ENCODE measurements around the gene MGAT4B. TPM values are rescaled to one million over a fixed set of nuclear protein-coding genes. Genes with fewer than 3 reads are reported as not detected.

The MGAT4B gene
- total RNA-seq, 4 donors from 2014 or later, result 52.7 to 153 (median 91.0) TPM

DNA sequence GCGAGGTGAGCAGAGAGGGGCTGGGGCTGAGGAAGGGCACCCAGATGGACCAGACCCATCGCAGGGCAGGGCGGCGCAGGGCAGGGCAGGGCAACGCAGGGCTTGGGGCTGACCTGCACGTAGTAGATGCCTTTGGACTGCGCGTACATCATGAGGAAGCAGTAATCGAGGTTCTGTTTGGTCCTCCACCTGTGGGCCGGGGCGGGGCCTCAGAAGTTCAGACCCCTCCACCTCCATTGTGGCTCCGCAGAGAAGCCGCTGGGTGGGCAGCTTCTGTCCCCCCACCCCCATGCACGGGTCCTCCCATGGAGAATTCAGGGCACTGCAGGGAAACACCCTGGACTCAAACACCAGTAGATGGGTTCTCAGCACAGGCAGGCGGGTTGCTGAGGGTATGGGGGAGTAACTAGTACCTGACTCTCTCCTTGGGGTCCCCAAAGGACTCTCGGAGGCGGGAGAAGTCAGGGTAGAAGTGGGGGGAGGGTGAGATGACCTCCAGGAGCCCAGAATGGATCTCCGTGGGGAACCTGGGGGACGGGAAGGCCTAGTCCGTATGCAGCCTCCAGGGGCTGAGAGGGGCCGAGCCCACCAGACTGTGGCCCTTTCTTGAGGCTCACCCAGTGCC, 6.5 kb downstream of the MGAT4B start:
- Histone ChIP-seq H3K9me3 (no peaks in the 10 kb centered on the region), H3K27me3 (no peaks in the 10 kb centered on the region), H3K27ac (no peak overlapping the region), H3K4me1 (peaks cover 0 to 58% (median 47%) of the 10 kb centered on the region in 4 donors), H3K36me3 (peaks cover 2 to 47% (median 14%) of the 10 kb centered on the region in 3 donors), H3K4me3 (no peak overlapping the region)
- no peak for DNase-seq (ENCODE audit: low spot score in 2 of 2)
- WGBS, 2 donors, result 92 to 93% methylated on average over 21 of the region's 21 CpGs
- TF ChIP-seq, protein P1, sequence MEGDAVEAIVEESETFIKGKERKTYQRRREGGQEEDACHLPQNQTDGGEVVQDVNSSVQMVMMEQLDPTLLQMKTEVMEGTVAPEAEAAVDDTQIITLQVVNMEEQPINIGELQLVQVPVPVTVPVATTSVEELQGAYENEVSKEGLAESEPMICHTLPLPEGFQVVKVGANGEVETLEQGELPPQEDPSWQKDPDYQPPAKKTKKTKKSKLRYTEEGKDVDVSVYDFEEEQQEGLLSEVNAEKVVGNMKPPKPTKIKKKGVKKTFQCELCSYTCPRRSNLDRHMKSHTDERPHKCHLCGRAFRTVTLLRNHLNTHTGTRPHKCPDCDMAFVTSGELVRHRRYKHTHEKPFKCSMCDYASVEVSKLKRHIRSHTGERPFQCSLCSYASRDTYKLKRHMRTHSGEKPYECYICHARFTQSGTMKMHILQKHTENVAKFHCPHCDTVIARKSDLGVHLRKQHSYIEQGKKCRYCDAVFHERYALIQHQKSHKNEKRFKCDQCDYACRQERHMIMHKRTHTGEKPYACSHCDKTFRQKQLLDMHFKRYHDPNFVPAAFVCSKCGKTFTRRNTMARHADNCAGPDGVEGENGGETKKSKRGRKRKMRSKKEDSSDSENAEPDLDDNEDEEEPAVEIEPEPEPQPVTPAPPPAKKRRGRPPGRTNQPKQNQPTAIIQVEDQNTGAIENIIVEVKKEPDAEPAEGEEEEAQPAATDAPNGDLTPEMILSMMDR (IDR thresholded peaks at IDR 0.05), result no peak
- TF ChIP-seq POLR2A (IDR thresholded peaks at IDR 0.05), result no peak
- TF ChIP-seq EP300 (IDR thresholded peaks at IDR 0.05), result no peak

DNA sequence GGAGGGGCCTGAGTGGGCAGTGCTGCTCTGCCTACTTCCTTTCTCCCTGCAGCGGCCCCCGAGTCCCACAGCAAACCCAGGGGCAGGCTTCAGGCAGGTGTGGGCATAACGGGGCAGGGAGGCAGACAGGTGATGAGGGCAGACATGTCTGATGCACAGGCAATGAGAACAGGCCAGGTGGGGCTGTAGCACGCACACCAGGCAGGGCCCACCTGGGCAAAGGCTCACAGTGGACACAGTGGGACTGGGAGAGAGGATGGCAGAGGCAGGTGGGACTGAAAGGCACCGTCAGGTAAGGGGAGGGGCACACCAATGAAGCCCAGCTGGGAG, 7.1 kb downstream of the MGAT4B start:
- 87 to 92% methylated on average over 5 of the region's 5 CpGs for WGBS, 2 donors
- no peaks in the 10 kb centered on the region for H3K9me3 ChIP-seq
- no peak for DNase-seq (ENCODE audit: low spot score in 2 of 2)
- H3K27me3 ChIP-seq, result no peaks in the 10 kb centered on the region
- H3K4me1 ChIP-seq, result peaks cover 0 to 58% (median 47%) of the 10 kb centered on the region in 4 donors
- no peak overlapping the region for H3K4me3 ChIP-seq
- peaks cover 2 to 47% (median 14%) of the 10 kb centered on the region in 3 donors for H3K36me3 ChIP-seq
- no peak overlapping the region for H3K27ac ChIP-seq
- no peak for TF ChIP-seq EP300 (IDR thresholded peaks at IDR 0.05)
- TF ChIP-seq POLR2A (IDR thresholded peaks at IDR 0.05), result no peak
- TF ChIP-seq, protein P1 (IDR thresholded peaks at IDR 0.05), result no peak

DNA sequence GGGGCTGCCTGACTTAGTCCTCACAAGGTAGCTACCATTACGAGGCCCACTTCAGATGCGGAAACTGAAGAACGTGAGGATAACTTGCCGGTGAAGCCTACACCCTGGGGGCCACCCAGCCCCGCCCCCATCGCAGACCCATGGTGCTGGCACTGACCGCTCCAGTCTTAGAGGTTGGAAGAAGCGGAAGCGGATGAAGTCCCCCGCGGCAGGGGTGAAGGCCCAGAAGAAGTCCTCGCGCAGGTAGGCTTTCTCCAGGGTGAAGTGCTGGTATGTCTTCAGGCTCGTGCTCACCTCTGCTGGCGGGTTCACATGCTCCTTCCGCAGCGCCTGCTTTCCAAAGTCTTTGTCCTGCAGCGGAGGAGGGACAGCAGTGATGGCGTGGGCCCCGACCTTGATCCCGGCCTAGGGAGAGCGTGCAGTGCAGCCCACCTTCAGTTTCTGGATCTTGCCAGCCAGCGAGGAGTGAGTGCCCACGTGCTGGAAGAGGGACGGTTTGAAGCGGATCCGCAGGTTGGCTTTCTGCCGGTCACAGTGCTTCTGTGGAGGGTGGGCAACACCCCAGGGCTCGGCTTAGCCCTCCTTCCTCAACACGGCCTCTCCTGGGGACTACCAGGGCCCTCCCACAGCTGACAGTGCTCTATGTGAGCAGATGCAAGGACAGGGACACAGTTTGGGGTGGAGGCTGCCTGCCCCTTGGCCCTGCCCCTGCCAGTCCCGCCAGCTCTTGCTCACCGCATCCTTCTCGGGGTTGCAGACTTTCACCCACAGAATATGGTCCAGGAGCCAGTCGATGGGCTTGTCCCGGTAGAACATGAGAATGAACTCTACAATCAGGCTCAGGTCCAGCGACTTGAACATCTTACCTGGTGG, 7.7 kb downstream of the MGAT4B start:
- H3K27me3 ChIP-seq, result no peaks in the 10 kb centered on the region
- no peak for DNase-seq (ENCODE audit: low spot score in 2 of 2)
- 91 to 93% methylated on average over 32 to 34 of the region's 36 CpGs for WGBS, 2 donors
- H3K36me3 ChIP-seq, result peaks cover 2 to 47% (median 14%) of the 10 kb centered on the region in 3 donors
- no peak overlapping the region for H3K4me3 ChIP-seq
- no peak overlapping the region for H3K27ac ChIP-seq
- H3K4me1 ChIP-seq, result peaks cover 0 to 58% (median 47%) of the 10 kb centered on the region in 4 donors
- H3K9me3 ChIP-seq, result no peaks in the 10 kb centered on the region
- TF ChIP-seq, protein P1 (IDR thresholded peaks at IDR 0.05), result no peak
- TF ChIP-seq EP300 (IDR thresholded peaks at IDR 0.05) (no peak), POLR2A (IDR thresholded peaks at IDR 0.05) (no peak)

DNA sequence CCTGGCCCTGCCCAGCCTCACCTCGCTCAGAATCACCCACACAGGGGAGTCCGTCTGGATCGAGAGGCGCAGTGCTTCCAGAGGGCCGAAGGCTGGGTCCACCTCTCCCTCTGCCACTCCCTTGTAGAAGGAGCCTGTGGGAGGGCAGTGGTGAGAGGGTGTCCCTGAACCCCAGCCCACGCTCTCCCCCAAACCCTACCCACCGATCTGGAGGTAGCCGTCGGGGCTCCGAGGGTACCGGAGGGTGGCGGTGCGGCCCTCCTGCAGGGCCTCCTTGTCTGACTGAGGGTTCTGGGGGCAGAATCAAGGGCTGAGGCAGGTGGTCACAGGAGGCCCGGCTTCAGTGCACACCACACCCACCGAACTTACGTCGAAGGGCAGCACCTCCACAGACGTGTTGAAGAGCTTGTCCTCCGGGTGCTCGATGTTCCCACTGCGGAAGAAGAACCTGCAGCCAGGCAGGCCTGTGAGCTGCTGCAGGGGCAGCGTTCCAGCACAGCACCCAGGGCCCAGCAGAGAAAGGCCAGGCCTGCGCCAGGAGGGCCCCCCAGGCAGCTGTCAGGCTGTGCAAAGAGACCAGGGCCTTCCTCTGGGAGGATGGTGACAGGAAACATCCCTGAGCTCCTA, 8.4 kb downstream of the MGAT4B start:
- Histone ChIP-seq H3K27me3 (no peaks in the 10 kb centered on the region), H3K27ac (no peak overlapping the region), H3K4me1 (peaks cover 0 to 58% (median 48%) of the 10 kb centered on the region in 4 donors), H3K4me3 (no peak overlapping the region), H3K36me3 (peaks cover 2 to 47% (median 14%) of the 10 kb centered on the region in 3 donors), H3K9me3 (no peaks in the 10 kb centered on the region)
- no peak for DNase-seq (ENCODE audit: low spot score in 2 of 2)
- WGBS, 2 donors, result 89 to 90% methylated on average over 19 to 21 of the region's 23 CpGs
- TF ChIP-seq EP300 (IDR thresholded peaks at IDR 0.05) (no peak), POLR2A (IDR thresholded peaks at IDR 0.05) (no peak)
- TF ChIP-seq, protein P1 (IDR thresholded peaks at IDR 0.05), result no peak

All from tibial nerve (tissue), 4 donors.